ENCODE measurements around the gene UTP11.
"Not testable (repeated sequence)": the region's sequence is repeated elsewhere in the genome, so short reads cannot be mapped to it uniquely, and the experiment has no call there.

UTP11 gene

DNA sequence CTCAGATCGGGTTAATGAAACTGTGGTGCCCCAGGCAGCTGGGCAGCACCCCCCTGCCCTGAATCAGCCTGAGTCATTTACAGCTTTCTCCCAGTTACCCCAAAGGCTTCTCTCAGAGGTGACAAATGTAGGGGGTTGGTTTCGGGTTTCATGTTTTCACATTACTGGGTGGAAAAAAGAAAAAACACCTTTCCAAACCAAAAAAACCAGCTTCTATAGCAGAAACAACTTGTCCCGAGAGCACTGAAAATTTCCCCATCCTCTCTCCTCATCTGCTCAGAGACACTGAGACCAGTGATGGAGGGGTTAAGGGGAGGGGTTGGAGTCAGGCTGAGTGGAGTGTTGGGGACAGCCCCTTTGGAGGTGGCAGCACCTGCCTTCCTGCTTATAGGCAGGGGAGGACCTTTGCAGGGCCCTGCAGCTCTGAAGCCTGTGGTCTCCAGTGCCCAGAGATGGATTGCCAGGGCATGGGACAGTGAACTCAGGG lies 15.6 kb downstream of the UTP11 start:
- no peak for DNase-seq

DNA sequence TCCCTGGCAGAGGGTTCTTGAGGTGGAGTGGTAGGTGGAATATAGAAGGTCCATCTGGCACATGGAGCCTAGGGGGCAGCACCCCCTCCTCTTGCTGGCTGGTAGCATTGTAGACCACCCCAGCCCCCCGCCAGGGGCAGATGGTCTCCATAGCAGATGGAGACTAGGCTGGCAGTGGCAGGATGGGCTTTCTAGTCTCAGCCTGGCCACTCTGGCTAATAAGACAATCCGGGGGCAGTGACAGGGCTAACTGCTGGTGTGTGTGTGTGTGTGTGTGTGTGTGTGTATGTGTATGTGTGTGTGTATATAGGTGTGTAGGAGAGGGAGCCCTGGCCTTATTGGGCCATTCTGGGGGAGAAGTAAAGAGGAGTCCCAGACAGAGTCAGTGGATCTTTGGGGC lies 16.1 kb downstream of the UTP11 start:
- no peak for DNase-seq

DNA sequence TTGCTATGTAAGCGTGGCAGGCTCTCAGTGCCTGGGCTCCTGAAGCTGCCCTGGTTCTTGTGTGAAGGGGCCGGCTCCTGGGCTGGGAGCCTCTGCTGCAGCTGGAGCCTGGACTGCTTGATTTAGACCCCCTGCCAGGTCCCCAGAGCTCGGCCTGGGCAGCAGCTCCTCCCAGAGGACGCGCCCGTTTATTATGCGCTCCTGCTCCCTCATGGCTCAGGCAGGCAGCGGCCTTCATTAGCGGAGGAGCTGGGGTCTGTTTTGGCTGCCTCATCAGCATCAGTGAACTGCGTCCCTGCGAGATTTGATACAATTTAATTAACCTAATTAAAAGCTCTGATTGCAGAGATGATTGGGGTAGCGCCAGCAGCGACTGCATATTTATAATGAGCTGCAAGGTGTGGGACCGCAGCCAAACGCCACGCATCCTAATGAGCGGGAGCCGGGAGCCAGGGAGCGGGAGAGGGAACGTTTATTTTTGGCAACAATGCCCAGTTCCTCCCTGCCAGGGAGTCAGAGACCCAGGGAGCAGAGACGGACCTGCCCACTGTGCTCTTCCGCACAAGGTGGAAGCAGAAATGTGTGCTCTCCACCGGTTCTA lies 16.6 kb downstream of the UTP11 start:
- DNase-seq, result no peak

DNA sequence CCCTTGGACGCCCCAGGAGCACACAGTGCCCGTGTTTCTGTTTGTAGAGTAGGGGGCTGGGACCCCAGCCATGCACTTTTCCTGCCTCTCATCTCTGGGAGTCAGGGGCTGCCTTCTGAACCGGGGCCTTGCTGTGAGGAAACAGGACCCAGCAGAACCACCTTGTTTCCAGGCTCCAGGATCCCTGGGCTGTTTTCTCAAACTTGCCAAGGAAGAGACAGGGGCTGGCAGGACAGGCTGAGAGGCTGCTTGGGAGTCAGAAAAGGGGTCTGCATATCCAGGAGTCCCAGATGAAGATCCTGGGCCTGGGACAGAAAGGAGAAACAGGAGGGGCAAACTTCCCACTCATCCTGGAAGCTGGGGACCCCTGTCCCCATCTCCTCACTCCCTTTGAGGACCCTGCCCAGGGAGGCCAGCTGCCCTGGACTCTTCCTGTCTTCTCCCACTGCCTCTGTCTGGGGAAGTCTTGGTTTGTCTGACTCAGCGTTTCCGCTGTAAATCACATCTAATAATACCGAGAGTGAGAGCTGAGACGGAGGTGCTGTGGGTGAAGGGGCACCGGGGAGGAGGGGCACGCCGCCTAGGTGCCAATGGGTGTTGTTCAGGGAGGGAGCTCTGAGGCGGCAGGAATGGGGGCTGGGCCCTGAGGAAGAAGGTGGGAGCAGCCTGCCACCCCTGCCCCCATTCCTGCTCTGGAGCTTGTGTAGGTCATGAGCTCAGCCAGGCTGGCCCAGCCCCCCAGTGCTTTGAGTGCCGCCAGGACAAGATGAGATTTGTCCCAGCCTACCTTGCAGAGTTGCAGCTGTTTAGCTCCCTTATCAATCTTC lies 17.4 kb downstream of the UTP11 start:
- no peak for DNase-seq

DNA sequence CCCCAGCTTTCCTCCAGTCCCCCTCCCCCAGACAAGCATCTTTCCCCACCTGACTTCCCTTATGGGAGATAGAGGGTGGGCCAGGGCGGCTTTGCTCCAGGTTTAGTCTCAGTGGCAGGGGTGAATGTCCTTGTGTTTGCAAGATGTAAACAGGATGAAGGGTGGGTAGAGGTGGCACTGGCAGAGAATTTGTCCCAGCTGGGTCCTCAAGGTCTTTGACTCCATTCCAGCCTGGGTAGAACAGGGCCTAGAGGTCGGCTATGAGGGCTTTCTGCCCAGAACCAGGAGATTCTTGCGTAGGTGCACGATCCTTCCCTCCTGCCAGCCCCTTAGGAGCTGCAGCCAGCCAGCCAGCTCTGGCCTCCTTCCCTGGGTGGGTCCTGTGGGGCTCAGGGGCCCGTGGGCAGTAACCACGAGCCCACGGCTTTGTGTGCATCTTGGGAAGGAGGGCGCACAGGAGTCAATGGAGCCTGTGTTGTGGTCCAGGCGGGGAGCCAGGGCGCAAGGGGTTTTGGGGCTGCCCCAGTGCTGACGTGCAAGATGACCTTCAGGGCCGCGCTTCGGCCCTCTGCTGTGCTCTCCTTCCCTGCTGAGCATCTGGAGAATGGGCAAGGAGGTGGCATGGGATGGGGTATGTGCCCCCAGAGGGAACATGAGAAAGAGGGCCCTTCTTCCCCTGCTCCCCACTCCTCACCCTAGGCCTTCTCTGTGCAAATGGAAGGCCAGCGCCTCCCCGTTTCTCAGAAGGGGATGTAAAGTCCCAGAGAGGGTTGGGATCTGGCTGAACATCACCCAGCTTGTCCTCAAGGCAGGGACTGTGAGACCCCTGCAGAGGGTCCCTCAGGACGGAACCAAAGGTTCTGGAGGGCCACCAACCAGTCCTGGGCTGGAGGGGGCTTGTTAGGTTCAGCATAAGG lies 18.3 kb downstream of the UTP11 start:
- no peak for DNase-seq

DNA sequence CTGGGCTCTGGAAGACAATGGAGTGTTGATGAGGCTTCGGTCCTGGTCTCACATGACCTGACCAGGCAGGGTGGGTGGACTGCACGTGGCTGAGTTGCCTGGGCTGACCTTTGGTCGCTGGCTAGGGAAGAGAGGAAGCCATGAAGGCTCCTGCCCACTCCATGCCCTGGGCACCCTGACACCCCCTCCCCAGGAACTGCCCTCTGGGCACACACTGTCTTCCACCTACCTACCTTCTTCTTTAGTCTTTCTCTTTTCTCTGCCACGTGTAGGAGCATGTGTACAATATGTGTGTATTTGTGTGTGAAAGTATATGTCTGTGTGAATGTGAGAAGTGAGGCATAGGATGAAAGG lies 19.0 kb downstream of the UTP11 start:
- no peak for DNase-seq

DNA sequence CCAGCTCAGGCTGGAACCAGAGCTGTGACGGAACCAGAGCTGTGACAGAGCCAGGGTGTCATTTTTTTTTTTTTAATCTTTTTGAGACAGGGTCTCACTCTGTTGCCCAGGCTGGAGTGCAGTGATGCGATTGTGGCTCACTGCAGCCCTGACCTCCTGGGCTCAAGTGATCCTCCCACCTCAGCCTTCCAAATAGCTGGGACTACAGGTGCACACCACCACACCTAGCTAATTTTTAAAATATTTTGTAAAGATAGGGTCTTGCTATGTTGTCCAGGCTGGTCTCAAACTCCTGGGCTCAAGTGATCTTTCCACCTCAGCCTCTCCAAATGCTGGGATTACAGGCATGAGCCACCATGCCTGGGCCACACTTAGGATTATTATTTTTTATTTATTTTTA lies 20.5 kb downstream of the UTP11 start:
- DNase-seq, result not testable (repeated sequence)

DNA sequence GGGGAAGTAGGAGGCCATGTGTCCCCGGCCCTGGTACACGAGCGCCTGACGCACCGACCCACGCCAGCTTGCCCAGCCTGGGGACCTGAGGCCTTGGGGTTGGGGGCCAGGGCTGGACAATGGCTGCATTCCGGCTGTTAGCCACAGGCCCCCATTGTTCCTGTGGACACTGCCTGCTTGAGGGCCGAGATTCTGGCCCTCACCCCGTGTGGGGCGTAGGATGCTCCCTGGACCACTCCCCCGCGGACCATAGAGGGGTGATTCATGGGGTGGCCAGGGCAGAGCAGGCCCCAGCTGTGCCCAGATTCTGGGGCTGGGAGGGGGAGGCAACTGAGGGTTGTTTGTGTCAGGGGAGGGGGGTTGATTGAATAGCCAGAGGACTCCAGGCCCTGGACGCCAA lies 22.3 kb downstream of the UTP11 start:
- DNase-seq, result no peak

DNA sequence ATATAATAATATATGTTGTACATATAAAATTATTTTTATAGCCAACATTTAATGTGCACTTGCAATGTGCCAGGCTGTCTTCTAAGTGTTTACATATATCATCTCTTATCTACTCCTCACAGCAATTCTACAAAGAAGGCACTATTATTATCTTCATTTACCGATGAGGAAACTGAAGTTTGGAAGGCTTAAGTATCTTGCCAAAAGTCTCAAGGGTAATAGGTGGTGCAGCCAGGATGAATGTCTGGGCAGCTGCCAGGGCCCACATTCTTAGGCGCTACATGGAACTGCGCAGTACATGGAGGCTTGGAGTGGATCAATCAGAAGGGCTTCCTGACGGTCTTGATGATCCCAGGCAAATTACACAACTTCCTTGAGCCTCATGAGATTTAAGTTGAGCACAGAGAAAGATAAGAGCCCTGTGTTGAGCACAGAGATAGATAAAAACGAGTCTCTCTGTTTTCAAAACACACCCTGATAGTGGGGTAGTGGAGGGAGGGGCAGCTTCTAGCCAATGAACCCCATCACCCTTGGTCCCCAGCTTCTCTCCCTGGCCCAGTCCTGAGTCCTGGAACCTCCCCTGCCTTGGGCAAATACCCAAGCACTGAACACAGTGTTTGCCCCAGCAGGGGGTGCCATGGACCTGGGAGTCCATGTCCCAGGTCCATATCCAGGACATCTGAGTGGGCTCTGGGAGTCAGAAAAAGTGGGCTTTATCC lies 24.8 kb downstream of the UTP11 start:
- DNase-seq, result no peak

DNA sequence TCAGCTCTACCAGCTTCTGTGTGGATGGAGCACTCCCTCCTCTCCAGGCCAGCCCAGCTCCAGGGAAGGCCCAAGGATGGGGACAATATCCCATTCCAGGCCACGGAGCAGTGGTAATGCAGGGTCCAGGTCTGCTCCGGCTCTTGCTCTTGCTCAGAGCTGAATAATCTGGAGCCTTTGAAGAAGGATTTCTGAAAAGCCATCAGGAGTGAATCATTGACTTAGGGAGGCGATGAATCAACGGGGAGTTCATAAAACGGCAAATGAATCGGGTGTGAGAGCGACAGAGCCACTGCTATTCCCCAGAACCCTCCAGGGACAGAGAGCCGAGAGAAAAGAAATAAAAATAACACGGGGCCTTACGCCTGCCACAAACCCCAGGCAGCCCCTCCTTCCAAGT lies 26.3 kb downstream of the UTP11 start:
- no peak for DNase-seq

DNA sequence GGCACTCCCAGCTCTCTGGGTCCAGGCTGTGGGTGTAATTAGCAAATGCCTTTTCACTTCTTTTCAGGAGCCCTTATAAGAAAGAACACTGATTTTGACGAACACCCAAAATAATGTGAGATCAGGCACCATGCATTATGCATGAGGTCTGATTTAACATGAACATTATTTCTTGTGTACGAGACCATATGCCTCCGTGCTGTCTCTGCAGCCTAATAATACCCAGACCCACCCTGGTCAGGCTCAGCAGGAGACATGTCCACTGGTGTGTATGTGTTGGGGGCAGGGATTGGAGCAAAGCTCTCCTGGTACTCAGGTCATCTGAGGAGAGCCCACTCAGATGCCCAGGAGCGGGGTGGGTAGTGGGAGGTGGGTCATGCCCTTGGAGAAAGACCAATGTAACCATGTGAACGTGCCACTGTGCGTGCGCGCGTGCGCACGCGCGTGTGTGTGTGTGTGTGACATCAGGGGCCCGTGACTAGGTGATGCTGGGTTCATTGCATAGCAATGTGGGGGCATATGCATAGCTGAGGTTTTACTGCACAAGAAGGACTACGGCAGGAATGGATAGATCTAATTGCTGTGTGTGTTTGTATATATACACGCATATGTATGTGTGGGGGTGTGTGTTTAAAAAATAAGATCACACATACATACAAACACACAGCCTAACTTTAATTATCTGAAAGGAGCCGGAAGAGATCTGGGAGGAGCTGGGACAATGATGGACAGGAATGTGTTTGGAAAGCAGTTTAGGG lies 27.0 kb downstream of the UTP11 start:
- DNase-seq, result no peak

DNA sequence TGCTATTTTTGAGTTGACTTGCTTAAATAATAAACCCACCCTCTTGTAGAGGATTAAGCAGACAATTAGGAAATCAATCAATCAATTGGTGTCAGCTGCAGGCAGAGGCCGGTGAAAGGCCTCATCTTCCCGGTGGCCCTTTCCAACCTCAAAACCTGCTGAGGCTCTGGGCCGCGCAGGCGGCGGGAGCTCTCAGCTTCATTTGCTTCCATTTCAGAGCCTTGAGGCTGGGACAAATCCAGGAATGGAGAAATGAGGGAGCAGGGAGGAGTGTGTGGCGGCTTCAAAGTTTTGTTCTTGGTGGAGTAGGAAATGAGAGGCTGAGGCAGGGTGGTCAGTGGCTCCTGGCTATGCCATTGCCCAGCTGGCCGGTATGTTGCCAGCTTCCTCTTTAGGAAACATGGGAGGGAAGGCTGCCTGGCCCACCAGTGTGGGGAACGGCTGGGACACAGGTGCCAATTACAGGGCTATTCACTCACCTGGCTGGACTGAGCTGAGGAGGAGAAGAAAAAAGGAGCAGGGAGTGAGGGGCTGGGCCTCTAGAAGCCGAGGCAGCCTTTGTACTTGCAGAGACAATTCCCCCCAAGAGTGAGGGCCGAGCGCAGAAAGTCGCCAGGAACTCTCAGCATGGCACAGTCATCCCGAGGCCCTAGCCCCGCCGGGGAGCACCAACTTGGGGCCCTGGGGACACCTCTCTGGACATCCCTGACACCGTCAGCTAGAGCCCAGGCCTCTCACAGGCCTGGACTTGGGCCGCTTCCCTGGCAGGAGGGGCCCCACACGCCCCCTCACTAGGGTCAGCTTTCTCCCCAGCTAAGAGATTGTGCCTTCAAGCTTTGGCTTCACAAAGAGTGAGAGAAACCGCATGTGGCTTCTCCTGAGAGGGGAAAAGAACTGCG lies 29.7 kb downstream of the UTP11 start:
- no peak for DNase-seq

DNA sequence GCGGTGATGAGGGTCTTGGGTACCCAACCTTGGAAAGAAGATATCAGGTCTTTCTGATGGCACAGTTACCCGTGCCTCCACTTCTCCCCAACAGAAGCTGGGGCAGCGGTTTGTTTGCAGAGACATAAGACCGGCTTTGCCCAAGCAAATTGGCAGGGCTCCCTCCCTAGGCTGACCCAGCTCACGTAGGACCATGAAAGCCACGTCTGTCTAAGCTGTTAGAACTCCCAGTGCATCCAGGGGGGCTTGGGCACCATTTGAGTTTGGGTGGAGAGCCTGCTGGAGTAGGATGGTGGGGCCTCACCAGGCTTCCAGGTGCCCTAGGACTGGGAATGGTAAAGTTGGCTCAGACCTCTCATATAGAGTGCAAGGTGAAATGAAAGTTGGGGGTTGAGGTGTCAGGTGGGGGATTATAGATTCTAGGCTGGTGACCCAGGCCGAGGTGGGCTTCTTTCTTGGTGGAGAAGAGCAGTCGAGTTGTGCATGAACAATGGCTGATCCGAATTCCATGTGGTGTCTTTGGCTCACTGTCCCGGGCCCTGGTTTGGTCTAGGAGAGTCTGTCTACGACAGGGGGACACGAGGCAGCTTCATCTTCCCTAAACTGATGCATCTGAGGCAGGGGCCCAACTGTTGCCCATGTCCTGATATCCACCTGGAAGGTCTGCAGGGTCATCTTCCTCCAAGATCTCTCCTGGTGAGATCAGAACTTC lies 30.7 kb downstream of the UTP11 start:
- DNase-seq, result no peak

DNA sequence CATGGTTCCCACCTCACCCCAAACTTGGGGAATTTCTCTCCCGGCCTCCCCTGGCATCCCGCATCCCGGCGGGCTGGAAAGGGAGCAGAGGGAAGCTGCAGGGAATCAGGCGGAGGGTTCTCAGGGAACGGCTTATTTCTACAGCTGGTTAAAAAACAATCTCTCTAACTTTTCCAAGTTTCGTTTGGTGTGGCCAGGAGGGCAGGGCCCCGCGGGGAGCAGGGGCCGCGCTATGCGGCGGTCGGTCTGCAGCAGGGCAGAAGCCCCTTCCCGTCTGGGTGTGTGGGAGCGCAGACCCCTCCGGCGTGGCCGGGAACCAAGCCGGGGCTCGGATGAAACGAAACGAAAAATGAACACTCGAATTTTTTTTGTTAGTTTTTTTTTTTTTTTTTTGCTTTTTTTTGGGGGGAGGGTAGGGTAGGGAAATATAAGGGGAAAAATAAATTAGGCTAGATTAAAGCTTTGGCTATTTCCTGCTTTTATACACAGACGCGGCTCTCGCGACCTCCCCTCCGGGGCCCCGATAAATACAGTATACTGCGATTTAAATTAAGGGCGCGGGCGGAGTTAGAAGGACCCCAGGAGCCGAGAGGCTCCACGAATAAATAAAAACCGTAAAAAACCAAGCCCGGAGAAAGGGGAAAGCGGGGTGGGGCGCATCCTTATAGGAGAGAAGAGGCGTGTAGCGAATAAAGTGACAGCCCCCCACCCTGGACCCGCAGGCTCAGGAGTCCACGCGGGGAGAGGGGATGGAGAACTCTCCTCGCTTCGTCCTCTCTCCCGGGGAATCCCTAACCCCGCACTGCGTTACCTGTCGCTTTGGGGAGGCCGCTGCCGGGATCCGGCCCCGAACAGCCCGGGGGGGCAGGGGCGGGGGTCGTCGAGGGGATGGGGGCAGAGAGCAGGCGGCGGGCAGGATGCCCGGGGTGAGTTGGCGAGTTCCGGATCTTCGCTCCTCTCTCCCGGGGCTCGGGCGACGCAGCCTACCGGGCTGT lies 32.0 kb downstream of the UTP11 start:
- DNase-seq, result no peak

DNA sequence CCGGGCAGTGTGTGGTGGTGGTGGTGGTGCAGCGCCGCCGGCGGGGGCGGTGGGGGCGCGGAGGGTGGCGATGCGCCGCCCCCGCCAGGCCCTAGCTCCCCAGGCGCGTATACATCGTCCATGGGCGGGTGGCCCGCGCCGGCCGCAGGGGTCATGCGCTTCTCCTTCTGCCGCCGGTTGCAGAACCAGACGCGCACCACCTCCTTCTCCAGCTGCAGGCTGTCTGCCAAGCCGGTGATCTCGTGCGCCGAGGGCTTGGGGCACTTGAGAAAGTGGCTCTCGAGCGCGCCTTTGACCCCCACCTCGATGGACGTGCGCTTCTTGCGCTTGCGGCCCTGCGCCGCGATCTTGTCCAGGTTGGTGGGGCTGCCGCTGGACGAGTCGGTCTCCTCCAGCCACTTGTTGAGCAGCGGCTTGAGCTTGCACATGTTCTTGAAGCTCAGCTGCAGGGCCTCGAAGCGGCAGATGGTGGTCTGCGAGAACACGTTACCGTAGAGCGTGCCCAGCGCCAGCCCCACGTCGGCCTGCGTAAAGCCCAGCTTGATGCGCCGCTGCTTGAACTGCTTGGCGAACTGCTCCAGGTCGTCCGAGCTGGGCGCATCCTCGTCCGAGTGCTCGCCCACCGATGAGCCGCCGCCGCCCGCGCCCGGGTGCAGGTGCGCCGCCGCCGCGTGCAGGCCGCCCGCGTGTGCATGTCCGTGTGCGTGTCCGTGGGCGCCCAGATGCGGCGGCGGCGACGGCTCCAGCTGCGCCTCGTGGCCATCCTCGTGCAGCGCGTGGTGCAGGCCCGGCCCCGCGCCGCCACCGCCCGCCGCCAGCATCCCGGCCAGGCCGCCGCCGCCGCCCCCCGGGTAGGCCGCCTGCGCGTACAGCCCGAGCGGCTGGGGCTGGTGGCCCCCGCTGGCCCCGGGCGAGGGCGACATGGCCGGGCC lies 33.1 kb downstream of the UTP11 start:
- DNase-seq, result no peak

DNA sequence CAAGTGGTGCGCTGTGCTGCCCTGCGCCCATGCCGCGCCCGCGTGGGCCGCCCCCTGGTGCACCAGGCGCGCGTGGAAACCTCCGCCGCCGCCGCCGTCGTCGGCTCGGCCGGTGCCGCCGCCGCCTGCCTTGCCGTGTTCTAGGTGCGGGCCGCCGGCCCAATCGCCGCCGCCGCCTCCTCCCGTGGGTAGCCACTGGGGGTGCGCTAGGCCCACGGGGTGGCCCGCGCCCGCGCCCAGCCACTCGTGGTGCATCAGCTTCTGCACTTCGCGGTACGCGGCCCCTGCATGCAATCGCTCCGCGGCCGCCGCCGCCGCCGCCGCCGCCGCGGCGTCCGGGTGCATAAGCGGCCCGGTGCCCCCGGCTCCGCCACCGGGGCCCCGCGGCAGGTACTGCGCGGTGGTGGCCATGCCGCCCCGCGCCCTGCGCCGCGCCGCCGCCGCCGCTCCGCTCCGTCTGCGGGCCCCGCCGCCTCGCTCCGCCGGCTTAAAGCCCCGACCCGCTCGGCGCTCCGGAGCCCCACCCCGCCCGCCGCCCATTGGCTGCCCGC lies 33.9 kb downstream of the UTP11 start, which contains the start of gene POU3F1:
POU3F1 (minus strand) TSS at position 461 of the 551 bp plus-strand sequence; CDS start at position 411, 50 bp downstream.
- DNase-seq, result no peak

DNA sequence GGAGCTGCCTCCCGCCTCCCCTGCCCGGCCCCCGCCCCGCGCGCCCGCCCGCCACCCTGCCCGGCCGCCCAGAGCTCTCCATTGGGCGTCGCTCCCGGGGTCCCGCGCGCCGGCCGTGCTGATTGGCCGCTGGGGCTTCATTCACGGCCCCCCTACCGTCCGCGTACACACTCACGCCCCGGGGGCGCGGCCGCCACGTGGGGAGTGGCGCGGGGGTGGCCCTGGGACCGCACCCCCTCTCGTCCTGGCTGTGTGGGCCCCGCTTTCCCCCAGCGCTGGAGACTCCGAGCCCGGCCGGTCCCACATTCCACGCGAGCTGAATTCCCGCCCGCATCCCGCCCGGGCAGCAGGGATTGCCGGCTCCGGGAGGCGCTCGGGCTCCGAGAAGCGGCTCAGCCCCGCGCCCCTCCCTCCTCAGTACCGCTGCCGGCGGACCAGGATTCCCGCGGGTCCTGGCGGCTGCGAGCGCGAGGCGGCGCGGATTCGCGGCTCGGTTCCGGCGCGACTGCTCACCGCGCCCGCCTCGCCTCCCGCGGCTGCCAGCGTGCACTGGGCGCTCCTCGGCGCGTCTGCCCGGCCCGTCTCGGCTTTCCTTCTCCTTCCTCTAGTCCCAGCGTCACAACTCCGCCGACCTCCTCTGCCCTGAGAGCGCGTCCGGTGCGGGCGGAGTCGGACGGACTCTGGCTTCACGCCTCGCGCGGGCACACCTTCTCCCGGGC lies 34.5 kb downstream of the UTP11 start:
- peak in 1 of 2 experiments; percentile 21 for DNase-seq

Data from cerebellar nuclear complex (tissue), 1 donor.